ENCODE data around the gene ZNF518A.

Gene ZNF518A, protein sequence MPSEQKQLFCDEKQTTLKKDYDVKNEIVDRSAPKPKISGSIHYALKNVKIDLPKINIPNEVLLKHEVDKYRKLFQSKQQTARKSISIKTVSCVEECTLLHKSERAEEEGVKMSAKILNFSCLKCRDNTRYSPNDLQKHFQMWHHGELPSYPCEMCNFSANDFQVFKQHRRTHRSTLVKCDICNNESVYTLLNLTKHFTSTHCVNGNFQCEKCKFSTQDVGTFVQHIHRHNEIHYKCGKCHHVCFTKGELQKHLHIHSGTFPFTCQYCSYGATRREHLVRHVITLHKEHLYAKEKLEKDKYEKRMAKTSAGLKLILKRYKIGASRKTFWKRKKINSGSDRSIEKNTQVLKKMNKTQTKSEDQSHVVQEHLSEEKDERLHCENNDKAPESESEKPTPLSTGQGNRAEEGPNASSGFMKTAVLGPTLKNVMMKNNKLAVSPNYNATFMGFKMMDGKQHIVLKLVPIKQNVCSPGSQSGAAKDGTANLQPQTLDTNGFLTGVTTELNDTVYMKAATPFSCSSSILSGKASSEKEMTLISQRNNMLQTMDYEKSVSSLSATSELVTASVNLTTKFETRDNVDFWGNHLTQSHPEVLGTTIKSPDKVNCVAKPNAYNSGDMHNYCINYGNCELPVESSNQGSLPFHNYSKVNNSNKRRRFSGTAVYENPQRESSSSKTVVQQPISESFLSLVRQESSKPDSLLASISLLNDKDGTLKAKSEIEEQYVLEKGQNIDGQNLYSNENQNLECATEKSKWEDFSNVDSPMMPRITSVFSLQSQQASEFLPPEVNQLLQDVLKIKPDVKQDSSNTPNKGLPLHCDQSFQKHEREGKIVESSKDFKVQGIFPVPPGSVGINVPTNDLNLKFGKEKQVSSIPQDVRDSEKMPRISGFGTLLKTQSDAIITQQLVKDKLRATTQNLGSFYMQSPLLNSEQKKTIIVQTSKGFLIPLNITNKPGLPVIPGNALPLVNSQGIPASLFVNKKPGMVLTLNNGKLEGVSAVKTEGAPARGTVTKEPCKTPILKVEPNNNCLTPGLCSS (N-terminal part only)

GRCh38 chr10:96129387-96130325 lies at the start of gene ZNF518A:
TSS of gene ZNF518A (plus strand) at chr10:96130297. CDS start at chr10:96156323, 26,026 bp downstream.
- DNase-seq = peak; percentile 92

- DNase-seq = no peak
Measured at GRCh38 chr10:96082153-96082552, 47.9 kb upstream of the ZNF518A start.

DNA sequence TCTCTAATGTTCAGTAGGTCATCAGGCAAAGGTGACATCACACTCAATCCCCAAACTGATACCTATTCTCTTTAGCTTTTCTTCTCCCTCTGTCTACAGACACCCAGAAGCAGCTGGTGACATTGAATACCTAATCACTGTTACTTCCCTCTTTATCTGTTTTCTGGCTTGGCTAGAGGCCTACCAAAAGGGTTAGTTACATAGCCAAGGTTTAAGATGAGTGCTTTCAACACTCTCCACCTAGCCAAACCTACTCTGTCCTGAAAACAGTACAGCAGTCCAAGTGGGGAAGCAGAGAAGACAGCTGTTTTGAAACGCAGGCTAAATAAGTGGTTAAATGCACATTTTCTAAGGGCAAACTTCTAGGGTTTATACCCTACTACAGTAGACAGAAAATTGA lies 47.3 kb upstream of the ZNF518A start:
- DNase-seq = no peak

GRCh38 chr10:96089116-96089515 lies 41.0 kb upstream of the ZNF518A start:
- no peak for DNase-seq

DNA sequence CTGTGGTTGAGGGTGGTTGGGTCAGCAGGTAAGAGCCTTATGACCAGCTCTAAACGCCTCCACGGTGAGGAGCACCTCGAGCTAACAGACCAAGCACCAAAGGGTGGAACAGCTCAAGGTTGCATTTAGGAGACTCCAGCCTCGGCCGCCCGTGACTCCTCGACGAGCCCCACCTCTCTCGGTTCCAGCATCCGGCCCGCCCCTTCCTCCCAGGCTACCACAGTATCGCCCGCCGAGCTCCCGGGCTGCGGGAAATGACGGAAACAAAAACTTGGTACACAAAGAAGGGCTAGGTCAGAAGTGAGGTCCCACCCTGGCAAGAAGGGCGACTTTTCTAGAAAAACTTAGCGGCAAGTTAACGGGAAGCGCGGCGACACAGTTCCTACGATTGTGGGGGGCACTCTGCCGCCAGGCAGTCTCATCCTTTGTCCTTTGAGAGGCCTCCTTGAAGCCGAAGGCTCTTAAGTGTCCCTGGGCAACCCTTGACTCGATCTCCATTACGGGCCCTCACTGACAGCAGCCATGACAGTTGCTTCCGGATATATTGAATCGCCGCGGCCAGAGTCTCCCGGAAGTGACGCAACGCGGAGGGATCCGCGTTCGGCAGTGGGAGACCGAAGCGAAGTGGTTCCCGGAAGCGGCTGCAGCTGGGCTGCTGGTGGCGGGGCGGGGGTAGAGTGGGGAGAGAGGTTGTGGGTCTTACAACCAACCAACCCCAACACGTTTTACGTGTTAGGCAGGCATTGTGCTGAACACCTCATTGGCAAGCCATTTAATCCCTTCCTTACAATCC lies 40.2 kb upstream of the ZNF518A start:
- DNase-seq = peak; percentile 95

DNA sequence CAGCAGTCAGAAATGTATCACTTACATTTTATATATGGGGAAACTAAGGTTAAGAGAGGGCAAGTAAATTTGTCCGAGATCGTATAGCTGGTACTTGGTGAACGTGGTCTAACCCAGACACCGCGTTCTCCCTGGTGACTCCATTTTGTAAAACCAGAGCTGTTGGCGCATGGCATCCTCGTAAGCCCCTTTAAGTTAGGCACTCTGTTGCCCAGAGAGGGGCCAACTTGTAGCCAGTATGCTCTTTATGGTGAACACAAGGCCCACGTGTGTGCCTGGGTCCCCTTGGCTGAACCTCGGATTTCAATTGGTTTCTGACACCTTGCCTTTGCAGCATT lies 39.7 kb upstream of the ZNF518A start:
- no peak for DNase-seq

DNA sequence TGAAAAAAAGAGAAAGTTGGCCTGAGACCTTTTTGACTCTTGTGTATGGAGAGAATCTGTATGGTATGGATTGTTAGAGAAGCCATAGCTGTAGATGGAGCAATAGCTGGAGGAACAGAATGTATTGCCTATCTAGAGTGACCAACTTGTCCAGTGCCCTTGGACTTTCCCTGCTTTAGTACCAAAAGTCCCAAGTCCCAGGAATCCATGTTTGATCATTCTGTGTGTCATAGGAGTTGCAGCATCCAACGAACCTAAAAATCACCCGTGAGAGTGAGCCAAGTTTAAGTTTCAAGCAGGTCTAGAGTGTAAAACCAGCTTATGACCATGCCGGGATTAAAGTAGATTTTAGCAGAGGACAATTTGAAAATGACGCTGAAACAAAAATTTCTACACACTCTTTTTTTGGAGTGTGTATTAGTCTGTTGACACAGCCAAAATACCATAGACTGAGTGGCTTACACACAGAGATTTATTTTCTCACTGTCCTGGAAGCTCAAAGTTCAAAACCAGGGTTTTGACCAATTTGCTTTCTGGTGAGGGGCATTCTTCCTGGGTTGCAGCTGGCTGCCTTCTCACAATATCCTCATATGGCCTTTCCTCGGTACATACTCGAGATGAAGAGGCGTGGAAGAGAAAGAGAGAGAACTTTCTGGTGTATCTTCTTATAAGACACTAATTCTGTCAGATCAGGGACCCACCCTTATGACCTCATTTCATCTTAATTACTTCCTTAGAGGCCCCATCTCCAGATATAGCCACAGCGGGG lies 36.9 kb upstream of the ZNF518A start:
- no peak for DNase-seq

DNA sequence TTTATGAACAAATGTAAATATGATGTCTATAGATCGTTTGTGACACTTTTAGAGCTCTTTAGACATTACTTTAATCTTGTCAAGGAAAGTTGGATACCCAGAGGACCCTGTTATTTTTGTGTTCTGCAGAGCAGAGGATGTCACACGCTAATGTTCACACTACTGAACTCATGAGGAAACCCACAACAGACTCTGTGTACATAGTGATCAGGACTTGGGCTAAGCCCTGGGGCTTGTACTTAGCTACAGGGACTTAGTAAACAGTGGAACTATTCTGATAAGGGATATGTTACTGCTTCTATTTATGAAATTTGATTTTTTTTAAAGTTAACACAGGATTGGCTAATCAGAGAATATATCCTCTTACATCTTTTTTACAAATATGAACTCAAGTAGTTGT lies 36.1 kb upstream of the ZNF518A start:
- DNase-seq = no peak

DNA sequence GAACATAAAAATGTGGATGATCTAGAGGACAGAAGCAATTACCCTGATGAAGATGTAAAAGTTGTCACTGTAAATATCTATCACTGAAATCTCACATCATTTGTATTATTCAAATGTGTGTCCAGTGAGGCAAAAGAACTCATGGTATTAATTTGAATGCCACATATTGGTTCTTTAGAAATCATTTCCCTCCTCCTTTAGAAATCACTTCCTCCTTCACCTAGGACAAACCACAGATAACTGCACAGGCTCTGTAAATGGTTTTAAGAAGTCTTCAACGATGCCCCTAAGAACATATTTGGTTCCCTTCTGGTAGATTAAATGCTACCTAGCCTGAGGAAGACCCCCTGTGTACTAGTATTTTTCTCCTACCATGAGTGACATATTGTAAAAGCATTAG lies 33.1 kb upstream of the ZNF518A start:
- DNase-seq = no peak

DNA sequence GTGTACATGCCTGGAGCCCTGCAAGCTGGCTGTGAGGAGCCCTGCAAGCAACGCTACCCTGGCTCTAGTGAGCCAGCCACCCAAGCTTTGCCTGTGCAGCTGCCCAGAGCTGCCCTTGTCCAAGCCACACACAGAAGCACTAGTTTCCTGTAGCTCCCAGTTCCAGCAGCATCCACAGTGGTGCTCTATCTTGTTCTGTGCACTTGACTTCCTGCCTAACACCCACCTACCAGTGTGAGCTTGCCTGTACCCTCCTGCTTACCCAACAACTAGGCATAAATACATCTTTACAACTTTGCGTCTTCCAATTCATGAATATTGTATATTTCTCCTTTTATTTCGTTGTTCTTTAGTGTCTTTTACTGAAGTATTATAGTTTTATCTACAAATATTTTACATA lies 32.2 kb upstream of the ZNF518A start:
- no peak for DNase-seq

GRCh38 chr10:96107623-96108038 lies 22.5 kb upstream of the ZNF518A start:
- no peak for DNase-seq

DNA sequence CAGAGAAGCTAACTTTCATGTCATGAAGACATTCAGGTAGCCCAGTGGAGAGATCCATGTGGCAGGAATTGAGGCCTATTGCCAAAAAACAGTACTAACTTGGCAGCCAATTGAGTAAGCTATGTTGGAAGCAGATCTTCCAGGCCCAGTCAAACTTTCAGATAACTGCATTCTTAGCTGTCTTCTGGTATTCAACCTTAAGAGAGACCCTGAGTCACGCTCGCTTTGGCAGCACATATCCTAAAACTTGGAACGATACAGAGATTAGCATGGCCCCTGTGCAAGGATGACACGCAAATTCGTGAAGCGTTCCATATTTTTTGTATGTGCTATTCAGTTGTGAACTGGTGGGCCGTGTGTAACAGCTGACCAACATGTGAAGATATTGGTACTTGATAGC lies 17.6 kb upstream of the ZNF518A start:
- no peak for DNase-seq

GRCh38 chr10:96118604-96119450 lies 11.3 kb upstream of the ZNF518A start:
- DNase-seq = no peak

- DNase-seq = no peak
Measured at GRCh38 chr10:96122824-96123223, 7.3 kb upstream of the ZNF518A start.

DNA sequence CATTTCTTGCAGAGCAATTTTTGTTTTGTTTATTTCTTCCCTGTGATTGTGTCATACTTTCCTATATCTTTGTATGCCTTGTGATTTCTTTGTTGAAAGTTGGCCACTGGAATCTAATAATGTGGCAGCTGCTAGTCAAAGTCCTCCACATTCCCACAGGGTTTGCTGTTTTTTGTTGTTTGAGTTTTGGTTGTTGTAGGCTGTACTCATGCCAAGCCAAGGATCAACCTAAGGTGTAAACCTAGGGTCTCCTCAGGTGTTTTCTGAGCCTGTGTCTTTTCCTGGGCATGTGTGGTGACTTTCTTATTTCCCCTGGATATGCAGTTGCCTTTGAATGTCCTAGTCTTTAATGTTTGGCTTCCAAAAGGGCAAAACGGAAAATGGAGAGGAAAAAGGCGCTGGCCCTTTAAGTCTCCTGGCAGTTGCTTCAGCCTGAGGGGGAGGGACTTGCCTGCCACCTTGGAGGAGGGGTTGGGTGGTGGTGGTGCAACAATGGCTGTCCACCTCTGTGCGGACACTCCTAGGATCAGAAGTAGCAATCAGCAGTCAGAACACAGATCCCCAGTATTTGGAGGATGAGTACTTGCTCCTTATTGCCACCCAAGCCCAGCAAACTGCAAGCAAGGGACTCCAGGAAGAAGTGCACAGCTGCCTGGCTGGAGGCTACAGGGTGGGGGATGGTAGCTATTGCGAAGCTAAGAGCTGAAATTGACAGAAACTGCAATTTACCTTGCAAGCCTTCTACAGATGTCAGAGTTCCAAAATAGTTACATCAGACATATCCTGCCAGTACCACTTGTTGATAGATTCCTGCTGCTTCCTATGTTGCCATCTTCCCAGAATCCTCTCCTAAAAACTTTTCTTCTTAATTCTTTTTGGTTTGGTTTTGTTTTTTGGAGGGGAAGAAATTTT lies 5.6 kb upstream of the ZNF518A start:
- DNase-seq = no peak

DNA sequence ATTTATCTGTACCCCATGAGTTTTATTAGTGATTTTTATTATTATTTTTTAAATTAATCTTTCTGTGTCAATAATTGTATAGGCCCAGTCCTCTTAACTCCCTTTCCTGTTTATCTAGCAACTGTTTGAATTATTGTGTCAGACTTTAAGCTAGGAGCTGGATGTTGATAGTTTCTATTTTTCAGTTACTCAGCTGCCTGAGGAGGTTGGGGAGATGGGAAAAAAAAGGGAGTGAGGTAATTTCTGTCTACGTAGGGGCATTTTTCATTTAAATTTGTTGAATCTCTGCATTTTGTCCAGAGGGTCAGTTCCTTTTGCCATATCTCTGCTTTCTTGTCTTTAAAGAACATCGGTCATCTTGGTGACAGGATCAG lies 5.0 kb upstream of the ZNF518A start:
- DNase-seq = no peak

DNA sequence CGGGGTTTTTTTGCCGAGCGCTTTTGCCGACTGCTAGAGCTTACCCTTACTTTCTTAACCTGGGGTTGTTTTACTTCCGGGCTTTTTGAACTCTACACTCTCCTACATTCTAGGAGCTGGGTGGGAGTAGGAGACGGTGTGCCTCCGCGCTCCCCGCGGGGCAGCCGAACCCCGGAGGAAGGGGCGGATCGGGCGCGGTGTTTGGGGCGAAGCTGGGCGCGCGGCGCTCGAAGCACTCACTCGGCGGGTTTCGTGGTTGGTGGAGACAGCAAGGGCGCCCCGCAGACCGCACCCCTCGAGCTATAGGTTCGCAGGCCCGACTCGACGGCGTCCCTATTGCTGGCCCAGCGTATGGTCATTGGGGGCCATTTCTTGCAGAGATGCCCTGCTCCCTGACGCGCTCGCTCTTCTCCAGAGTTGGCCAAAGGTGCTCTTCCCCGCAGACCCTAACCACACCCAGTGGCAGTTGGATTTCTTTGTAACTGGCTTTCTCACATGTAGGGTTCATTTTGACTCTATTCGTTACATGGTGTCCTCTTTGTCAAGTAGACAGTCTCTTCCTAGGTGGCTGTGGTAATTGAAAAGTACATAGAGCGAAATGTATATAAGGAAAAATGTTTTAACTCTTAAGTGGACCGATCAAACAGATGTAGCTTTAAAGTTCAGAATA lies 364 bp downstream of the ZNF518A start:
- DNase-seq = peak; percentile 83

GRCh38 chr10:96131621-96132020 lies 1.5 kb downstream of the ZNF518A start:
- DNase-seq = no peak

Measured in activated CD4-positive, alpha-beta T cell treated with anti-CD3 and anti-CD28 coated beads, Interleukin-2, Interleukin-6, amounts not matched to agents 100 ng/mL and 50 ng/mL, durations not matched to agents 16 hours and 8 hours (primary cell).